ENCODE results near the gene BEST1.

The BEST1 gene

GRCh38 chr11:61973476-61974162, 23.5 kb downstream of the BEST1 start:
- H3K27ac ChIP-seq, result peak overlapping the region; percentile 69
- no peak for TF ChIP-seq CTCF (conservative IDR thresholded peaks at IDR 0.05)

GRCh38 chr11:61974766-61975631, 24.8 kb downstream of the BEST1 start:
- no peak for TF ChIP-seq CTCF (conservative IDR thresholded peaks at IDR 0.05)
- H3K27ac ChIP-seq, result peak overlapping the region; percentile 5; the same call in 1 of the 2 replicates

- peak overlapping the region; percentile 5; the same call in 1 of the 2 replicates for H3K27ac ChIP-seq
- no peak for TF ChIP-seq CTCF (conservative IDR thresholded peaks at IDR 0.05)
Measured at GRCh38 chr11:61975638-61976419, 25.7 kb downstream of the BEST1 start.

GRCh38 chr11:61976420-61976800, 26.3 kb downstream of the BEST1 start:
- no peak for TF ChIP-seq CTCF (conservative IDR thresholded peaks at IDR 0.05)
- H3K27ac ChIP-seq, result no peak overlapping the region

GRCh38 chr11:61976813-61977475, 26.8 kb downstream of the BEST1 start:
- H3K27ac ChIP-seq, result no peak overlapping the region
- no peak for TF ChIP-seq CTCF (conservative IDR thresholded peaks at IDR 0.05)

GRCh38 chr11:61978703-61979661, 28.8 kb downstream of the BEST1 start:
- TF ChIP-seq CTCF (conservative IDR thresholded peaks at IDR 0.05), result no peak
- H3K27ac ChIP-seq, result no peak overlapping the region

Measured in VCaP (cell line).